ENCODE data around the gene RNF5. TPM values are rescaled to one million over a fixed set of nuclear protein-coding genes. Genes with fewer than 3 reads are reported as not detected.
A peak's percentile ranks its signal among the peaks of the same experiment; 100 is the strongest.

Gene RNF5
- total and polyA plus RNA-seq, 9 of the 15 experiments (the other 6 are each of a cell fraction or from before 2014, with no cell fraction given): 62.2 to 245 (median 129) TPM

DNA sequence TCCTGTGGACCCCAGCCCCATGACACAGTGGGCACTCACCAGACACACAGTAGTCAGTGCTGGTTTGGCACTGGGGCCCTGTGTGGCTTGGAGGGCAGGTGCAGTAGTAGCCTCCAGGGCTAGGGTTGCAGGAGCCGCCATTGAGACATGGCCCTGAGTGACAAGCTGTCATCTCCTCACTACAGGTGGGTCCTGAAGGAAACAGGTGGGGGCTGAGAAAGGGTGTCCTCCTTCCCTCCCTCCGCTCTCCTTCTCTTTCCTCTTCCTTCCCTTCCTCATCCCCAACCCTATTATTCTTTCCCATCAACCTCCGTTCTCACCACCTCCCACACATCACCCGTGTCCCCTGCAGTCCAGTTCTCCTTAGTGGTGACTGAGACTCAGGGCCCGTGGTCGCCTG is 35.4 kb downstream of the RNF5 start (continued):
- TF ChIP-seq, protein P1, sequence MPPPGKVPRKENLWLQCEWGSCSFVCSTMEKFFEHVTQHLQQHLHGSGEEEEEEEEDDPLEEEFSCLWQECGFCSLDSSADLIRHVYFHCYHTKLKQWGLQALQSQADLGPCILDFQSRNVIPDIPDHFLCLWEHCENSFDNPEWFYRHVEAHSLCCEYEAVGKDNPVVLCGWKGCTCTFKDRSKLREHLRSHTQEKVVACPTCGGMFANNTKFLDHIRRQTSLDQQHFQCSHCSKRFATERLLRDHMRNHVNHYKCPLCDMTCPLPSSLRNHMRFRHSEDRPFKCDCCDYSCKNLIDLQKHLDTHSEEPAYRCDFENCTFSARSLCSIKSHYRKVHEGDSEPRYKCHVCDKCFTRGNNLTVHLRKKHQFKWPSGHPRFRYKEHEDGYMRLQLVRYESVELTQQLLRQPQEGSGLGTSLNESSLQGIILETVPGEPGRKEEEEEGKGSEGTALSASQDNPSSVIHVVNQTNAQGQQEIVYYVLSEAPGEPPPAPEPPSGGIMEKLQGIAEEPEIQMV (tag; conservative IDR thresholded peaks at IDR 0.05; ENCODE audit: low read depth): no peak
- TF ChIP-seq L3MBTL2 (IDR thresholded peaks at IDR 0.05) (no peak), RBM14 (IDR thresholded peaks at IDR 0.05; ENCODE audit: borderline replicate concordance, insufficient read depth, low read depth, low read length) (no peak), MTA3 (IDR thresholded peaks at IDR 0.05; ENCODE audit: borderline replicate concordance) (no peak)

DNA sequence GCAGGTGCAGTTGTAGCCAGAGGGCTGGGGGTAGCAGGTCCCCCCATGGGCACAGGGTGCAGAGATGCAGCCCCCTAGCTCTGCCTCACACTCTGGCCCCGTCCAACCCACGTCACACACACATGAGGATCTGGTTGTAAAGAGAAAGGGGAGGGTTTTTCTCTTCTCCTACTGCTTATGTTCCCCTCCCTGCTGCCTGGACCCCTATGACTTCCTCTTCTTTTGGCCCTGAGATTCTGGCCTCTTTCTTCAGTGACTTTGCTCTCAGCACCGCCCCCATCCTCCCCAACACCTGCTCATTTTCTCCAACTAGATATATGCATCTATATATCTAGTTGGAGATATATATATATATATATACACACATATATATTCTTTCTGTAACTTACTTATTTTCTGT is 35.9 kb downstream of the RNF5 start:
- in situ Hi-C loops (cut with MboI): no loop called here
- TF ChIP-seq ARNT (IDR thresholded peaks at IDR 0.05) (no peak), SPI1 (IDR thresholded peaks at IDR 0.05; ENCODE audit: borderline replicate concordance, low read depth, low read length) (peak; percentile 59; the same call in 1 of the 2 replicates)
- H3K4me3 ChIP-seq: no peak overlapping the region
- FAIRE-seq (no peak), DNase-seq (ENCODE audit: extremely low read depth in 1 of 4, low spot score in 3 of 4) (no peak), ATAC-seq (no peak)
- H3K9me3 ChIP-seq (replicated peaks; ENCODE audit: control insufficient read depth, insufficient read depth, low read depth, low read length): no peaks in the 10 kb centered on the region
- H3K9ac ChIP-seq (ENCODE audit: insufficient read depth in 1 of 2, low read depth in 2 of 2, low read length in 2 of 2): peak overlapping the region in 1 of 2 experiments; percentile 31; a peak in 1 of 4 replicates
- 9% methylated on average over 3 of the region's 3 CpGs for WGBS (ENCODE audit: insufficient coverage, low coverage, missing lambda C conversion rate)
- no peak overlapping the region for H3K4me2 ChIP-seq (ENCODE audit: insufficient read depth, low read length)
- peaks cover under 1 to 19% of the 10 kb centered on the region in 2 experiments; a peak in 2 of 5 replicates for H3K27me3 ChIP-seq (ENCODE audit: control insufficient read depth in 2 of 2, insufficient read depth in 2 of 2, low read length in 2 of 2)
- peaks cover 10 to 18% of the 10 kb centered on the region in 2 experiments; a peak in 4 of 5 replicates for H3K4me1 ChIP-seq (replicated peaks in 1 of 2; ENCODE audit: control insufficient read depth in 2 of 2, insufficient read depth in 2 of 2, low read length in 2 of 2)
- H3K36me3 ChIP-seq (ENCODE audit: control insufficient read depth, insufficient read depth, low read length): no peaks in the 10 kb centered on the region
- no TSS peak for BruUV-seq (replicated peaks)
- H4K20me1 ChIP-seq (replicated peaks; ENCODE audit: control insufficient read depth, insufficient read depth, low read length): no peaks in the 10 kb centered on the region
- no peak overlapping the region for H2AFZ ChIP-seq (ENCODE audit: low read depth, low read length)
- POLR2A ChIA-PET: interaction anchor here (0.6 to 0.8 kb wide), 2 partner anchors 24 to 264 kb away, joined by 3 read pairs; partner anchors contain the start of gene PBX2
- intact Hi-C loops (cut with micrococcal nuclease): no loop called here
- H3K27ac ChIP-seq (ENCODE audit: extremely low read depth, low read depth, low read length): no peak overlapping the region
- CTCF ChIA-PET (ENCODE audit: low intra/inter-chr PET ratio): no interaction called here
- no peaks in the 10 kb centered on the region for H3K79me2 ChIP-seq (ENCODE audit: control insufficient read depth, insufficient read depth, low read length)
- H3K9me1 ChIP-seq (ENCODE audit: control insufficient read depth, insufficient read depth, low read length): no peaks in the 10 kb centered on the region

All from K562 (cell line).